Measurements from ENCODE around the gene LGALS1. TPM values are rescaled to one million over a fixed set of nuclear protein-coding genes. Genes with fewer than 3 reads are reported as not detected.
A peak's percentile ranks its signal among the peaks of the same experiment; 100 is the strongest.

The LGALS1 gene
- total RNA-seq, 1 experiment from 2014 or later = 1,080 TPM

GRCh38 chr22:37639771-37640590 is 35.5 kb upstream of the LGALS1 start:
- Histone ChIP-seq H3K27ac (ENCODE audit: low read depth, low read length) (peak overlapping the region; percentile 61), H3K9me3 (ENCODE audit: control insufficient read depth in 1 of 2, insufficient read depth in 1 of 2, low read depth in 1 of 2, low read length in 2 of 2) (no peaks in the 10 kb centered on the region), H3K9me2 (ENCODE audit: insufficient read depth) (no peaks in the 10 kb centered on the region), H3K27me3 (ENCODE audit: insufficient read depth, low read length) (no peaks in the 10 kb centered on the region), H3K36me3 (ENCODE audit: control insufficient read depth in 1 of 2, insufficient read depth in 2 of 2, low read length in 2 of 2) (peaks cover 4 to 18% of the 10 kb centered on the region in 2 experiments; a peak in 1 of 4 replicates), H3K4me2 (ENCODE audit: low read length) (peak overlapping the region; percentile 96), H3K9ac (ENCODE audit: low read length) (peak overlapping the region; percentile 85), H4K20me1 (ENCODE audit: insufficient read depth) (no peaks in the 10 kb centered on the region), H3K4me1 (ENCODE audit: control insufficient read depth in 1 of 2, insufficient read depth in 2 of 2, low read length in 2 of 2) (peaks cover 31 to 62% of the 10 kb centered on the region in 2 experiments; a peak in 3 of 4 replicates), H3K79me2 (ENCODE audit: insufficient read depth, low read length) (peaks cover 14% of the 10 kb centered on the region), H3K4me3 (replicated peaks in 1 of 2; ENCODE audit: low read depth in 1 of 2, low read length in 2 of 2) (peak overlapping the region; percentile 85 to 89), H2AFZ (ENCODE audit: low read depth, low read length, poor library complexity, severe bottlenecking) (no peak overlapping the region)
- POLR2A ChIA-PET = no interaction called here
- no TSS peak for BruUV-seq (replicated peaks)
- ATAC-seq (no peak), DNase-seq (ENCODE audit: low read depth, low spot score) (no peak)
- CTCF ChIA-PET = interaction anchor here (0.7 to 1.2 kb wide), 2 partner anchors 18 to 37 kb away, joined by 3 to 8 read pairs; partner anchors contain the start of gene PDXP
- RAD21 ChIA-PET (ENCODE audit: low non-redundant PET in 1 of 2, low total read pairs in 2 of 2, uncharacterized antibody in 2 of 2, unreplicated experiment in 2 of 2) = no interaction called here
- intact Hi-C loops (cut with micrococcal nuclease) = loop anchor here (5.0 kb wide), 1 partner anchor 152 kb away; no protein-coding TSS in a partner anchor
- TF ChIP-seq JUND (IDR thresholded peaks at IDR 0.05) (no peak), EZH2phosphoT487 (IDR thresholded peaks at IDR 0.05; ENCODE audit: borderline replicate concordance) (no peak), SP1 (IDR thresholded peaks at IDR 0.05; ENCODE audit: low read depth) (no peak), TCF7L2 (IDR thresholded peaks at IDR 0.05; ENCODE audit: borderline replicate concordance, extremely low read depth, insufficient read depth, insufficient read length) (no peak), SIN3A (IDR thresholded peaks at IDR 0.05; ENCODE audit: low read depth) (no peak), ZNF274 (IDR thresholded peaks at IDR 0.05; ENCODE audit: low read depth, low read length) (no peak)
- TF ChIP-seq, protein P1, sequence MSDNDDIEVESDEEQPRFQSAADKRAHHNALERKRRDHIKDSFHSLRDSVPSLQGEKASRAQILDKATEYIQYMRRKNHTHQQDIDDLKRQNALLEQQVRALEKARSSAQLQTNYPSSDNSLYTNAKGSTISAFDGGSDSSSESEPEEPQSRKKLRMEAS (IDR thresholded peaks at IDR 0.05) = no peak
- TF ChIP-seq, protein P2, sequence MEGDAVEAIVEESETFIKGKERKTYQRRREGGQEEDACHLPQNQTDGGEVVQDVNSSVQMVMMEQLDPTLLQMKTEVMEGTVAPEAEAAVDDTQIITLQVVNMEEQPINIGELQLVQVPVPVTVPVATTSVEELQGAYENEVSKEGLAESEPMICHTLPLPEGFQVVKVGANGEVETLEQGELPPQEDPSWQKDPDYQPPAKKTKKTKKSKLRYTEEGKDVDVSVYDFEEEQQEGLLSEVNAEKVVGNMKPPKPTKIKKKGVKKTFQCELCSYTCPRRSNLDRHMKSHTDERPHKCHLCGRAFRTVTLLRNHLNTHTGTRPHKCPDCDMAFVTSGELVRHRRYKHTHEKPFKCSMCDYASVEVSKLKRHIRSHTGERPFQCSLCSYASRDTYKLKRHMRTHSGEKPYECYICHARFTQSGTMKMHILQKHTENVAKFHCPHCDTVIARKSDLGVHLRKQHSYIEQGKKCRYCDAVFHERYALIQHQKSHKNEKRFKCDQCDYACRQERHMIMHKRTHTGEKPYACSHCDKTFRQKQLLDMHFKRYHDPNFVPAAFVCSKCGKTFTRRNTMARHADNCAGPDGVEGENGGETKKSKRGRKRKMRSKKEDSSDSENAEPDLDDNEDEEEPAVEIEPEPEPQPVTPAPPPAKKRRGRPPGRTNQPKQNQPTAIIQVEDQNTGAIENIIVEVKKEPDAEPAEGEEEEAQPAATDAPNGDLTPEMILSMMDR (IDR thresholded peaks at IDR 0.05 in 2 of 3, conservative IDR thresholded peaks at IDR 0.05 in 1 of 3; ENCODE audit: borderline replicate concordance in 1 of 3, insufficient read depth in 1 of 3, low read depth in 2 of 3, low read length in 2 of 3) = no peak

Data from HCT116 (cell line).